Body of pancreas (tissue), 4 donors: ENCODE measurements around the gene KANK3.

ENCODE experiments used
- CTCF ChIP-seq, 7 experiments: fragments of 450-650 bp in 4 of 7; fragments of 200-600 bp in 3 of 7; sonication (generic) in 3 of 7; IDR thresholded peaks; one replicate each; pipeline ENCODE4 v1.5.1; 2016 to 2019; ENCODE audit warnings: antibody characterized with exemption in 7 of 7
- POLR2A ChIP-seq, 3 donors: fragments of 450-650 bp; IDR thresholded peaks; one replicate each; pipeline ENCODE4 v1.6.1; 2016; ENCODE audit warnings: antibody characterized with exemption in 3 of 3, mild to moderate bottlenecking in 2 of 3

GRCh38 chr19:8366961-8367326, 23.9 kb upstream of the KANK3 start:
- TF ChIP-seq CTCF (IDR thresholded peaks at IDR 0.05), result no peak
- TF ChIP-seq POLR2A (IDR thresholded peaks at IDR 0.05), result no peak
